GM19452 (cell line): Measurements from ENCODE around the gene KRT34.
"Not testable (repeated sequence)": the region's sequence is repeated elsewhere in the genome, so short reads cannot be mapped to it uniquely, and the experiment has no call there.

Experiments used
- ATAC-seq: cut with Tn5 transposase; IDR thresholded peaks from one replicate; pipeline ENCODE4 v1.9.1; 2021; ENCODE audit not compliant: unreplicated experiment

KRT34 gene

DNA sequence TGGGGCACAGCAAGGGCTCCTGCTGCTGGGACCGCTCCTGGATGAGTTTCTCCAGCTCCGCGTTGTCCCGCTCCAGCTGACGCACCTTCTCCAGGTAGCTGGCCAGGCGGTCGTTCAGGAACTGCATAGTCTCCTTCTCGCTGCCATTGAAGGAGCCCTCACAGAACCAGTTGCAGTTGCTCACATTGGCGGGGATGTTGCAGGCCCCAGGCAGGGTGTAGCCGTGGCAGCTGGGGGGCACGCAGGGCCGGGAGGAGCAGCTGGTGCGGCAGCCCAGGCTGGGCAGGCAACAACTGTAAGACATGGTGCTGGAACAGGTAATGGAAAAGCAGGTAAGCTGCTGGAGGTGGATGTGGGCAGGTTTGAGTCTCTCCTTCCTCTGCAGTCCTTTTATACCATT lies at the start of gene KRT34:
TSS of gene KRT34 (minus strand) at position 364 of the 400 bp plus-strand sequence. CDS start at position 304, 60 bp downstream.
- ATAC-seq = not testable (repeated sequence)

GRCh38 chr17:41430376-41430775 lies 48.3 kb upstream of the KRT34 start:
- not testable (repeated sequence) for ATAC-seq

DNA sequence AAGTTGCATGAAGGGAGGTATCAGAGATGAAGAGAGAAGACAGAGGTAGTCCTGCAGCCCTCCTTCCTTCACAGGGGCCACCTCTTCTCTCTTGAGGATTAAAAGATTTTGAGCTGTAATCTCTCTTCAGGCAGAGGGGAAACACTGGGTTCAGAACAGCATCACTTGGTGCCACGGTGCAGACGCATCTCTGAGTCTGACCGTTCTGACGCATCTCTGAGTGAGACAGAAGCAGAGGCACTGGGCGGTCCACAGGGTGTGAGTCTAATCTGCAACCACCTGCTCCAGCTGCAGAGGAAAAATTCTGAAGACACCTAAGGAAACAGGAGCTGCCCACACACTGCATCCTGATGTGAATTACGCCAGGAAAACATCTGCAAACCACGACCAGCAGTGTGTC lies 47.6 kb upstream of the KRT34 start:
- no peak for ATAC-seq

GRCh38 chr17:41428591-41429291 lies 46.6 kb upstream of the KRT34 start:
- no peak for ATAC-seq

GRCh38 chr17:41424111-41424635 lies 42.1 kb upstream of the KRT34 start, which contains the start of gene KRT37:
TSS of gene KRT37 (minus strand) at chr17:41424585. CDS start at chr17:41424523, 62 bp downstream.
- ATAC-seq = no peak

GRCh38 chr17:41422586-41422985 lies 40.5 kb upstream of the KRT34 start:
- ATAC-seq = not testable (repeated sequence)

DNA sequence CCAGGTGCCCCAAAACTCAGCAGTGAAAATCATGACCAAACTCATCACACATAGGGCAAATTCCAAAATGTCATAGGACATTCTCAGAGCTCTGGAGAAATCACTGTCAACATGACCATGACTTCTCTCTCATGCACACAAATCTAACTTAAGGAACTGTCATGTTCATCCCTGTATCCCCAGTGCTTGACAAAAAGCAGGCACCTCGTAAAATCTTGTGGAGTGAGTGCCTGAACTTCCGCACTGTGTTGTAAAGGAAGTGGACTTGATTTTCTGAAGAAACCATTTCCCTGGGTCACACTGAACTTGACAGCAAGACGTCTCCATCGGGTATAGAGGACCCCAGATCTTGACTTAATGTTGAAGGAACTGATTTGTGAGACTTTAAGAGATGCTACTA lies 39.5 kb upstream of the KRT34 start:
- no peak for ATAC-seq

DNA sequence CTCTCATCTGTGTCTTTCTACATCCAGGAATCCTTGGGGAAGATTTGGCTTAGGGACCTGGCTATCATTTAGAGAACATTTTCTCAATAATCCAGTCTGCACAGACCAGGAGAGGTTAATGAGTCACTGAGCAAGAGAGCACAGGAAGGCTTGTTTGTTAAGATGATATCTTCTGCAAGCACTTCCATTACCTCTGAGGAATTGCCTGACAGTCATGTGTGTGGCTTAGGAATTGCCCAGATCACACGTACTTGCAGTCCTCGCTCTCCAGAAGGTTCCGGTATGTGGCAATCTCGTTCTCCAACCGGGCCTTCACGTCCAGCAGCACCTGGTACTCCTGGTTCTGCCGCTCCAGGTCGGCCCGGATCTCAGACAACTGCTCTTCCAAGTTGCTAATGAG lies 39.0 kb upstream of the KRT34 start:
- ATAC-seq = no peak

GRCh38 chr17:41420134-41420533 lies 38.0 kb upstream of the KRT34 start:
- ATAC-seq = no peak

GRCh38 chr17:41419716-41420115 lies 37.6 kb upstream of the KRT34 start:
- ATAC-seq = no peak

GRCh38 chr17:41418116-41418860 lies 36.2 kb upstream of the KRT34 start:
- no peak for ATAC-seq

GRCh38 chr17:41417576-41418015 lies 35.5 kb upstream of the KRT34 start:
- ATAC-seq = no peak

DNA sequence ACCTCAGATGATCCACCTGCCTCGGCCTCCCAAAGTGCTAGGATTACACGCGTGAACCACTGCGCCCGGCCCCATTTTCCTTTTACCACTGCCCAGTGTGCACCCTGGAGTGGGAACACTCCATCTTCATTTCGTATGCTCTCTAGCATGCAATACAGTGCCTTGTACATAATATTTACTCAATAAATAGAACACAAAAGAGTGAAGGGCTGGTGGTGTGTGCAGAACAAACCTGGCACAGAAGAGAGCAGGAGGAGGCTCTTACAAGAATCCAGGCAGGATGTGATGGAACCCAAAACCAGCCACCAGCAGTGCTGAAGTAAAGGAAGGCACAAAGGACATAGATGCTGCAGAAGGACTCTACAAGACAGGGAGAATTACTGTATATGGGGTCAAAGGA lies 35.0 kb upstream of the KRT34 start:
- ATAC-seq = no peak

DNA sequence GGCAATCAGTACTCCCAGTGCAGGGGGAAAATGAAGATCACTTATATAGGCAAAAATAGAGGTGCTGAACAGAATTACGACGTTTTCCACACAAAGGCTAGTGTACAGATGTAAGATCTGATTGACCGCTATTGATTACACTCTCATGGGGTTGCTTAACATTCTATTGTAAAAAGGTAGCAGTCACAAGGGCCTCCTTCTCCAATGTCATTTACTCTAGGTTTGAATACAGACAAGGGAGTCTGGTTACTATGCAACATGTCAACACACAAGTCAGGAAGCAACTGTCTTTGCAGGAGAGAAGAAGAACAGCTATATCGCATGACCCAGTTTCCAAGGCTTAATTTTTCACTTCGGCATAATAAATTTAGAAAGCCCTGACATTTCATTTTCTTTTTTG lies 34.4 kb upstream of the KRT34 start:
- ATAC-seq = no peak

GRCh38 chr17:41415833-41416335 lies 33.8 kb upstream of the KRT34 start:
- no peak for ATAC-seq

GRCh38 chr17:41415411-41415810 lies 33.3 kb upstream of the KRT34 start:
- no peak for ATAC-seq

GRCh38 chr17:41413982-41414381 lies 31.9 kb upstream of the KRT34 start:
- no peak for ATAC-seq

DNA sequence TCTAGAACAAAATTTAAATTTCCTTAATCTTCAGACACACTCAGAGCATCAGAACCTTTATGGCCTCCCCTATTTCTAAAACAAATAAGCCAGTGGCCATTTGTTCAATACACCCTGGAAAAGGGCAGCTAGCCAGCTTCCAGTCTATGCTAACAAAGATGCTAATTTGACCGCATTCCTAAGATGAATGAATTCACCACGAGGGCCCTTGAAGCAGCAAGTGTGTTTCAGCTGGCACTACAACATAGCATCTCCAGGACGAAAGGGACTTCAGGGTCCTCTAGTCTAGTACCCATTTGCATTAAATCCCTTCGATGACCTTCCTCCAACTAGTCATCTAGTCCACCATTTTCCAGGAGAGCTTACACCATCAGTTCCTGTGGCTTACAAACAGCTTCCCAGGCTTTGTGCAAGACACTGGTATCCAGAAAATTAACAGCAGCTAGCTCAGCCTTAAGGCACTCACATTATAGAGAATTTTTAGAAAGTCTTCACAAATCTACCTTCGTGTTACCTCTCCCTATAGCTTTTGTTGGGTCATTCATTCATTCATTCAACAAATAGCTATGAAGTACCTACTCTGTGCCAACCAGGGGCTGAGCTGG lies 31.3 kb upstream of the KRT34 start:
- ATAC-seq = no peak

- no peak for ATAC-seq
Observed at GRCh38 chr17:41411072-41411840, 29.1 kb upstream of the KRT34 start.

- no peak for ATAC-seq
Observed at GRCh38 chr17:41407226-41407625, 25.1 kb upstream of the KRT34 start.

DNA sequence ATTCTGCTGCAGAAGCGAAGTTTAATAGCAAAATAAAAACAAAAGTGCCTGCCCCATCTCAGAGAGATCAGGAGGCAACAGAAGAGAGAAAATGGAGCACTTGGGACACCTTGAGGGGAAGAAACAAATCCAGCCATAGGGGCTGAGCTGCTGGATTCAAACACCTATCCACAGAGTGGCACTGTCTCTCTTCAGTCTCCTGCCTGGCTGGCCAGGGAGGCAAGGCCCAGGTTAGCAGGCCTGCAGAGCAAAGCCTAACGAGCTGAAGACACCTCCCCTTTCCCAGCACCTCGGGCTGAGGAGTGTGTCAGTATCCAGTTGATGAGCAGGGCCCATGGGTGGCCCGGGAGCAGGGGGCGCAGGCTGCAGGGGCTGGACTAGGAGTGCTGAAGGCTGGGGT lies 24.1 kb upstream of the KRT34 start:
- ATAC-seq = no peak
